Lower leg skin (tissue), 4 donors: ENCODE measurements around the gene EN1. TPM values are rescaled to one million over a fixed set of nuclear protein-coding genes. Genes with fewer than 3 reads are reported as not detected.
A peak's percentile ranks its signal among the peaks of the same experiment; 100 is the strongest.

Source experiments
- DNase-seq, 2 donors: peaks; one replicate each; pipeline ENCODE4 v3.0.0-alpha.2; 2019; ENCODE audit warnings: low spot score in 2 of 2
- H3K4me3 ChIP-seq: fragments of 200-600 bp; sonication (generic); 2 replicates; pipeline ENCODE4 v1.5.1; 2017; ENCODE audit warnings: mild to moderate bottlenecking, low read depth; ENCODE audit not compliant: poor library complexity, severe bottlenecking
- CTCF ChIP-seq, 3 donors: fragments of 450-650 bp; IDR thresholded peaks; one replicate each; pipeline ENCODE4 v1.5.1; 2016; ENCODE audit warnings: antibody characterized with exemption in 3 of 3, mild to moderate bottlenecking in 3 of 3, moderate library complexity in 2 of 3
- POLR2A ChIP-seq, 2 donors: fragments of 450-650 bp; IDR thresholded peaks; one replicate each; pipeline ENCODE4 v1.6.1; 2016 to 2017; ENCODE audit warnings: antibody characterized with exemption in 2 of 2, mild to moderate bottlenecking in 1 of 2, moderate library complexity in 1 of 2
- WGBS, 2 donors: methylation state at CpG; one replicate each; pipeline ENCODE4 v1.1.5; 2018; 5-methylcytosine and 5-hydroxymethylcytosine counted together
- intact Hi-C: fragments of 100-400 bp; cut with DNase I; formaldehyde crosslinking; loops from one replicate; pipeline ENCODE4 v1.15.0; 2023; ENCODE audit warnings: low total_unique reads
- total RNA-seq, 4 donors: library from RNA; depleted of rRNA; stranded (reverse); fragments of >200 nt; gene quantifications; one replicate each; pipeline ENCODE4 v1.1.0, GENCODE V29; 2016

EN1 gene
- total RNA-seq, 4 donors from 2014 or later, result 10.2 to 23.2 (median 17.7) TPM

- no peak overlapping the region for H3K4me3 ChIP-seq
- intact Hi-C loops, result loop anchor here (5.0 to 10.0 kb wide), 3 partner anchors 312 to 634 kb away; no protein-coding TSS in a partner anchor
Observed at GRCh38 chr2:118856330-118856977, 9.0 kb upstream of the EN1 start.

GRCh38 chr2:118855451-118856279 is 8.2 kb upstream of the EN1 start:
- 5 to 8% methylated on average over 64 to 69 of the region's 69 CpGs for WGBS, 2 donors
- DNase-seq, result peak; percentile 71 to 97
- H3K4me3 ChIP-seq, result no peak overlapping the region
- peak in 1 of 3 donors; percentile 88 for TF ChIP-seq CTCF (IDR thresholded peaks at IDR 0.05)
- TF ChIP-seq POLR2A (IDR thresholded peaks at IDR 0.05), result no peak
- intact Hi-C loops, result loop anchor here (5.0 to 10.0 kb wide), 3 partner anchors 311 to 633 kb away; no protein-coding TSS in a partner anchor

More at GRCh38 chr2:118856330-118856977, 9.0 kb upstream of the EN1 start:
- WGBS, 2 donors, result 36 to 37% methylated on average over 24 to 25 of the region's 25 CpGs
- TF ChIP-seq CTCF (IDR thresholded peaks at IDR 0.05), result no peak
- TF ChIP-seq POLR2A (IDR thresholded peaks at IDR 0.05), result no peak
- peak in 1 of 2 donors; percentile 70 for DNase-seq

- TF ChIP-seq POLR2A (IDR thresholded peaks at IDR 0.05) (no peak), CTCF (IDR thresholded peaks at IDR 0.05) (no peak)
- intact Hi-C loops, result loop anchor here (5.0 to 10.0 kb wide), 4 partner anchors 310 to 632 kb away; no protein-coding TSS in a partner anchor
- DNase-seq, result peak in 1 of 2 donors; percentile 83
- no peak overlapping the region for H3K4me3 ChIP-seq
- WGBS, 2 donors, result 37% methylated on average over 23 to 33 of the region's 33 CpGs
Observed at GRCh38 chr2:118854507-118855345, 7.3 kb upstream of the EN1 start.

- TF ChIP-seq CTCF (IDR thresholded peaks at IDR 0.05), result no peak
- no peak for TF ChIP-seq POLR2A (IDR thresholded peaks at IDR 0.05)
- 56 to 57% methylated on average over 36 to 42 of the region's 42 CpGs for WGBS, 2 donors
- peak in 1 of 2 donors; percentile 75 for DNase-seq
- H3K4me3 ChIP-seq, result no peak overlapping the region
- intact Hi-C loops, result loop anchor here (5.0 to 10.0 kb wide), 3 partner anchors 309 to 546 kb away; no protein-coding TSS in a partner anchor
Observed at GRCh38 chr2:118853651-118854291, 6.3 kb upstream of the EN1 start.

GRCh38 chr2:118853129-118853640 is 5.7 kb upstream of the EN1 start:
- DNase-seq, result peak in 1 of 2 donors; percentile 85
- H3K4me3 ChIP-seq, result no peak overlapping the region
- TF ChIP-seq POLR2A (IDR thresholded peaks at IDR 0.05) (no peak), CTCF (IDR thresholded peaks at IDR 0.05) (no peak)
- WGBS, 2 donors, result 57 to 64% methylated on average over 25 of the region's 25 CpGs
- intact Hi-C loops, result loop anchor here (5.0 to 10.0 kb wide), 3 partner anchors 308 to 546 kb away; no protein-coding TSS in a partner anchor
